HL-60 (cell line): ENCODE measurements around the gene RGCC.

Experiments used
- CTCF ChIP-seq: IDR thresholded peaks from one replicate; pipeline ENCODE4 v1.5.1; 2011; ENCODE audit warnings: low read length, control low read depth, inconsistent platforms; ENCODE audit not compliant: insufficient read depth
- GABPA ChIP-seq: IDR thresholded peaks from 2 replicates; pipeline ENCODE4 v1.6.1; 2012; ENCODE audit warnings: low read depth
- POLR2AphosphoS5 ChIP-seq: IDR thresholded peaks from 2 replicates; pipeline ENCODE4 v1.6.1; 2012; ENCODE audit warnings: low read depth
- REST ChIP-seq: IDR thresholded peaks from 2 replicates; pipeline ENCODE4 v1.6.1; 2012; ENCODE audit warnings: low read depth; ENCODE audit not compliant: insufficient replicate concordance
- SPI1 ChIP-seq: IDR thresholded peaks from 2 replicates; pipeline ENCODE4 v1.6.1; 2012; ENCODE audit warnings: low read depth, mild to moderate bottlenecking, borderline replicate concordance

- TF ChIP-seq CTCF = no peak
- no peak for TF ChIP-seq GABPA
- TF ChIP-seq REST = no peak
- no peak for TF ChIP-seq POLR2AphosphoS5
- no peak for TF ChIP-seq SPI1
Observed at GRCh38 chr13:41454170-41454569, 3.2 kb upstream of the RGCC start.
